ENCODE data around the gene CDC37L1.

- TF ChIP-seq POLR2A (IDR thresholded peaks at IDR 0.05) (no peak), CTCF (IDR thresholded peaks at IDR 0.05) (no peak)
These were observed 77.1 kb downstream of the CDC37L1 start for GRCh38 chr9:4756420-4756819.

Measured in tibial nerve (tissue), 3 donors.